GM20431 (cell line): ENCODE measurements around the gene FBXL13.
"Not testable (repeated sequence)": the region's sequence is repeated elsewhere in the genome, so short reads cannot be mapped to it uniquely, and the experiment has no call there.

Source experiments
- in situ Hi-C: fragments of 300-500 bp; cut with MseI, MboI; formaldehyde crosslinking; loops from one replicate; pipeline ENCODE4 v1.15.0; 2020; ENCODE audit warnings: low sequenced_read_pairs; ENCODE audit not compliant: unreplicated experiment

FBXL13 gene

GRCh38 chr7:102874166-102874829, 200.3 kb downstream of the FBXL13 start:
- in situ Hi-C loops: no loop called here

DNA sequence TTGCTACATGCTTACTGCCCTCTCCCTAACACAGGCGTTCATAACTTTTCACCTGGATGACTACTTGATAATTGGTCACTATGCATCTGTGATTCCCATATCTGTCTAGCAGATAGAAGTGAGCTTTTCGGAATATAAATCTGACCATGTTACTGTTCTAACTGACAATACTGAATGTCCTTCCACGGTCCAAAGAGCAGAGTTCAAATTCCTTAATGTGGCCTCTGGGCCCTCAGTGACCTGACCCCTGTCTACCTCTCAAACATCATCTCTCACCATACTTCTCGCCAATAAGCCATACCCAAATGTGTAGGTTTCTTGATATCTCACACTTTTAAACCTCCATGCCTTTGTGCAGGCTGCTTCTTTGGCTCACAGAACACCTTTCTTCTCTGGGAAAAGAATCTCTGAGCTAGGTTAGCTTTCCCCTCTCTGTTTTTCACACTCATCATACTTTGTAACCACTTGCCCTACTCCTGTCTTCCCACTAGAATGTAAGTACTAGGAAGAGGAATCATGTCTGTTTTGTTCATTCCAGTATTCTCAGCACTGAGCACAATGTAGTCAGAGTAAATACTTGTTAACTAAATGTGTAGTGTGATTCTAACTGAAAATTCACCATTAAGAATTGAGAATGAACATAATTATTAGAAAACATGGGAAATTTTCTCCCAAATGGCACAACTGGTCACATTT, 201.0 kb downstream of the FBXL13 start:
- in situ Hi-C loops: no loop called here

DNA sequence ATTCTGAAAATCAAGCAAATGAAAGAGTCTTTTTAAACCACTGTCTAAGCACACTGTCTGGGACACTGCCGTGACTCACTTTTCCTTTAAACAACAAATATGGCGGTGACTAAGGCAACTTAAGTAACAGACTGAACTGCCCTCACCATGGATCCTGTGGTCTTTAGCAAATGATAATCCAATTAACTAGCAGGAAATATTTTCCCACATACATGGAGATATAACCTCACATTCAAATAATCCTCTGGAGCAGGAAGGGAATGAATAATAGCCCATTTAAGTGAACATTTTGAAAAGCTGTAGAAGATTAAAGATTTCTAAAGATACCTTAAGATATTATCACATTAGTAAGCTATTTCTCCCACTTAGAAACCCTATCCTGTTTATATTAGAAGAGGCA, 202.1 kb downstream of the FBXL13 start:
- in situ Hi-C loops: no loop called here

- in situ Hi-C loops: no loop called here
Measured at GRCh38 chr7:102869195-102869594, 205.4 kb downstream of the FBXL13 start.

GRCh38 chr7:102866535-102867215, 207.9 kb downstream of the FBXL13 start:
- in situ Hi-C loops: no loop called here

GRCh38 chr7:102864958-102865357, 209.6 kb downstream of the FBXL13 start:
- in situ Hi-C loops: no loop called here

DNA sequence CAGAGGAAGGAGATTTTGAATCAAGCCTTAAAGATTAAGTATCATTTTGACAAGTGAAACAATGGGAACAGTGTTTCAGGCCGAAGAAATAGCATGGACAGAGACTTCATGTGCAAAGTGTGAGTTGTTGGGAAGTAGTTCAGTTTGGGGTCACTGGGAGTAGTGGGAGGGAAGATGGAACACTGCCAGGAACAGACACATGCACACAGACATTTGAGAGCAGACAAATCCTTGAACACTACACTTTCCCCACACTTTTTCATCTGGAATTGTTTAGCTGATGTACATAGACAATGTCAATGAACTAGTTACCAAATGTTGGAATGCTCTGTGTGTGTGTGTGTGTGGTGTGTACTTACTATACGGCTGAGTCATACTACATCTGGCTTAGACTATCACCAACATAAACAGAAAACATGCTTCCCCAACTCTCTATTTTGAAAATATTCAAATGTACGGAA, 214.2 kb downstream of the FBXL13 start:
- in situ Hi-C loops: no loop called here

DNA sequence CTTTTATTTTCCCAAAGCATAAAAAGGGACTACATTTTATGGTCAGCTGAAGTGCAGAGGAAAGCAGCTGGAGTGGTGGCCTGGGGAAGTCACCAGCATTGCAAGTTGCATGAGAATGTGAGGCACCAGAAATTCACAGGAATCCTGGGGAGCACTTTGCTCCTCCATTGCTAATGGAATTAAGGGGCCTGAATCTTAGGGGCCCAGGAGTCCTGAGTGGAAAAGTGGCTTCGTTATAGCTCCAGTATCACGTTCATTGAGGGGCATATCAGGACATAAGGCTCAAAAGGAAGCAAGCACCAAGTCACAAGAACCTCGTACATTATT, 214.8 kb downstream of the FBXL13 start:
- in situ Hi-C loops: no loop called here

- in situ Hi-C loops: no loop called here
Measured at GRCh38 chr7:102859084-102859798, 215.4 kb downstream of the FBXL13 start.

- in situ Hi-C loops: no loop called here
Measured at GRCh38 chr7:102856036-102856435, 218.6 kb downstream of the FBXL13 start.

GRCh38 chr7:102849538-102849937, 225.1 kb downstream of the FBXL13 start:
- in situ Hi-C loops: no loop called here

GRCh38 chr7:102849079-102849478, 225.5 kb downstream of the FBXL13 start:
- in situ Hi-C loops: no loop called here

GRCh38 chr7:102845346-102845745, 229.2 kb downstream of the FBXL13 start:
- in situ Hi-C loops: no loop called here

DNA sequence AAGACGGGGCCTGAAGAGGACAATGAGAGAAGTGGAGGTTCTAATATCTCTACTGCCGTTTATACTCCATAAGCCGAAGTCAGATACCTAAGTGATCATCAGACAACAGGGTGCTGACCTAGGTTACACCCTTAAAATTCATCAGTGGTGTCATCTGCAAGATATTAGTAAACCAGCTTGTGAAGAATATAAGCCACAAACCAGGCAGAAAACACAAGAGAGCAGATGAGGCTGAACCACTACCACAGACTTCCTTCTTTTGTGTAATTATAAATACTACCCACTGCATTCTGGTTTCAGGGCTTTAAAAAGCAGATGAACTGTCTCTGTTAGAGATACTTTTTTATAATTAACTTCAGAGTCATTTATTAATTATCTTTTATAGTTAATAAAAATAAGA, 230.7 kb downstream of the FBXL13 start:
- in situ Hi-C loops: no loop called here

GRCh38 chr7:102842284-102842683, 232.3 kb downstream of the FBXL13 start:
- in situ Hi-C loops: no loop called here

DNA sequence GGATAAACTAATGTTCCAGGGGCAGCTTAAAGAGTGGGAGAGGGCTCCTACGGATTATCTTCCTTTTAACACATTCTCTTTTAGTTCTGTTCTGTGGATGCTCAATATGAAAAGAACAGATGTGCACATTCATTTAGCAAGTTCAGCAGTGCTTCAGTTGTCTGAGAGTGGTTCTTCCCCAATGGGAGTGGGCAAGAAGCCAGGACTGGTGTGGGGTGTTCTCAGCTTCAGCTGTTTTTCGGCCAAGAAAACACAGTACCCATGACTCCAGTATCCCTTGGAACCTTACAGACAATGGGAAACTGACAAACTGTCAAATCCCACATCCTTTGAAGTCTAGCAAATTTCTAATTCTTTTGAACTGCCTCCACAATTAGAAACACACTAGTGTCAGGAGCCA, 233.3 kb downstream of the FBXL13 start:
- in situ Hi-C loops: no loop called here

DNA sequence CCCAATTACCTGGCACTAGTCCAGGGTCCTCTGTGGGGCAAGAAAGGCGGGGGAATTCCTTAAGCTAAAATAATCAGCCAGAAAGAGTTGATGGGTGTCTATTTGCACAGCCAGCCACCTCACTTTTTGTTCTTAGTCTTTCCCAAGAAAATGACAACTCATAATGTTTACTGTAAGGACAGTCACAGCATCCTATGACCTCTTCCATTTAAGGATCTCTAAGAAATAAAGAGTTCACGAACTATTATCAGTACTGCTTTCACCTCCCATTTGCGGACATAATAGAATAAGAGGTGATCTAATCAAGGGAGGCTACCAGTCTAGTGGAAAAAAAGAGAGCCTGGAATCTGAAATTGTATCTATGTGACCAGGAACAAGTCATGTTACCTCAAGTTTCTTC, 234.2 kb downstream of the FBXL13 start:
- in situ Hi-C loops: no loop called here

GRCh38 chr7:102838572-102839101, 236.0 kb downstream of the FBXL13 start:
- in situ Hi-C loops: not testable (repeated sequence)

- in situ Hi-C loops: no loop called here
Measured at GRCh38 chr7:102837802-102838201, 236.8 kb downstream of the FBXL13 start.

- in situ Hi-C loops: no loop called here
Measured at GRCh38 chr7:102836977-102837376, 237.6 kb downstream of the FBXL13 start.
